K562 (cell line): ENCODE results near the gene RARRES1. TPM values are rescaled to one million over a fixed set of nuclear protein-coding genes. Genes with fewer than 3 reads are reported as not detected.

Source experiments
- ATAC-seq: fragments of 200-7000 bp; cut with Tn5 transposase; 3 replicates; pipeline ENCODE4 v1.9.1; 2020; ENCODE audit warnings: moderate library complexity
- BruUV-seq: library from RNA; stranded (reverse); fragments of 400-500 nt; replicated peaks from 2 replicates; lab custom pipeline; 2021; lab: Mats Ljungman, UMichigan
- CTCF ChIA-PET: fragments of 300-600 bp; formaldehyde crosslinking; extraction: SDS; loops from one replicate; lab custom pipeline; 2021; ENCODE audit warnings: low intra/inter-chr PET ratio; lab: Yijun Ruan, JAX
- POLR2A ChIA-PET: fragments of 300-600, 350-650 bp; sonication (Branson Sonifier 250); formaldehyde crosslinking; extraction: SDS; loops from one replicate; lab custom pipeline; 2021; ENCODE audit warnings: antibody characterized with exemption, inconsistent platforms; lab: Yijun Ruan, JAX
- DNase-seq, 4 experiments: peaks; one replicate each; pipeline versions ENCODE4 v3.0.0 to v3.0.0-alpha.2; 2011 to 2018; ENCODE audit warnings: low spot score in 3 of 4, mixed read lengths in 3 of 4; ENCODE audit errors: extremely low read depth in 1 of 4
- FAIRE-seq: peaks from 2 replicates; lab custom pipeline; 2011; peaks lifted over from hg19 to GRCh38; lab: Jason Lieb, UNC
- H2AFZ ChIP-seq: 2 replicates; pipeline ENCODE4 v1.6.0; 2011; ENCODE audit warnings: low read depth, low read length, control low read depth, inconsistent platforms
- H3K27ac ChIP-seq: fragments of 200-600 bp; 3 replicates; pipeline ENCODE4 v1.8.0; 2011; ENCODE audit warnings: low read depth, mild to moderate bottlenecking, control low read depth, inconsistent platforms, low read length, moderate library complexity, mixed read lengths; ENCODE audit errors: extremely low read depth
- H3K27me3 ChIP-seq, 2 experiments: fragments of 300-600 bp in 1 of 2; 2 replicates in 1 of 2; 3 replicates in 1 of 2; pipeline versions ENCODE4 v1.6.0 to v1.8.0; 2011; ENCODE audit warnings: inconsistent platforms in 2 of 2, low read length in 2 of 2, mild to moderate bottlenecking in 1 of 2, mixed read lengths in 1 of 2, moderate library complexity in 1 of 2; ENCODE audit not compliant: control insufficient read depth in 2 of 2, insufficient read depth in 2 of 2
- H3K36me3 ChIP-seq: fragments of 300-600 bp; 3 replicates; pipeline ENCODE4 v1.8.0; 2011; ENCODE audit warnings: mild to moderate bottlenecking, low read length, inconsistent platforms; ENCODE audit not compliant: control insufficient read depth, insufficient read depth
- H3K4me1 ChIP-seq, 2 experiments: fragments of 200-600 bp in 1 of 2; replicated peaks in 1 of 2; 2 replicates in 1 of 2; 3 replicates in 1 of 2; pipeline versions ENCODE4 v1.5.1 to v1.8.0; 2011; ENCODE audit warnings: inconsistent platforms in 2 of 2, low read length in 2 of 2, mild to moderate bottlenecking in 1 of 2, mixed read lengths in 1 of 2, moderate library complexity in 1 of 2; ENCODE audit not compliant: control insufficient read depth in 2 of 2, insufficient read depth in 2 of 2
- H3K4me2 ChIP-seq: 2 replicates; pipeline ENCODE4 v1.6.1; 2011; ENCODE audit warnings: low read length, control low read depth, inconsistent platforms, mixed read lengths; ENCODE audit not compliant: insufficient read depth
- H3K4me3 ChIP-seq: fragments of 200-600 bp; sonication (generic), shearing (Covaris generic); 2 replicates; pipeline ENCODE4 v1.5.1; 2016; ENCODE audit warnings: control low read depth, inconsistent platforms
- H3K79me2 ChIP-seq: fragments of 200-600 bp; 3 replicates; pipeline ENCODE4 v1.8.0; 2011; ENCODE audit warnings: low read length, inconsistent platforms; ENCODE audit not compliant: control insufficient read depth, insufficient read depth
- H3K9ac ChIP-seq, 2 experiments: 2 replicates each; pipeline versions ENCODE4 v1.6.0 to v1.6.1; 2011; ENCODE audit warnings: low read depth in 2 of 2, low read length in 2 of 2, control low read depth in 1 of 2, inconsistent platforms in 1 of 2, mild to moderate bottlenecking in 1 of 2, mixed read lengths in 1 of 2; ENCODE audit not compliant: insufficient read depth in 1 of 2
- H3K9me1 ChIP-seq: one replicate; pipeline ENCODE4 v1.6.0; 2011; ENCODE audit warnings: inconsistent platforms, mild to moderate bottlenecking, low read length, moderate library complexity; ENCODE audit not compliant: control insufficient read depth, insufficient read depth
- H3K9me3 ChIP-seq: replicated peaks from 2 replicates; pipeline ENCODE4 v1.5.1; 2011; ENCODE audit warnings: low read depth, low read length, inconsistent platforms; ENCODE audit not compliant: control insufficient read depth, insufficient read depth
- H4K20me1 ChIP-seq: replicated peaks from 2 replicates; pipeline ENCODE4 v1.6.1; 2011; ENCODE audit warnings: low read length, inconsistent platforms, mixed read lengths; ENCODE audit not compliant: control insufficient read depth, insufficient read depth
- BRD9 ChIP-seq: fragments of 450-650 bp; IDR thresholded peaks from 2 replicates; pipeline ENCODE4 v1.6.1; 2018; ENCODE audit warnings: low read depth; ENCODE audit not compliant: partially characterized antibody
- FOXA1 ChIP-seq: fragments of 450-650 bp; IDR thresholded peaks from 2 replicates; pipeline ENCODE4 v1.6.1; 2016; ENCODE audit warnings: mild to moderate bottlenecking, borderline replicate concordance
- FOXP1 ChIP-seq: sonication (generic); formaldehyde crosslinking; IDR thresholded peaks from 2 replicates; pipeline ENCODE4 v1.8.0; 2022; ENCODE audit warnings: mild to moderate bottlenecking, missing genetic modification reagents
- GABPB2 ChIP-seq: fragments of 250-450 bp; sonication (Bioruptor Pico); conservative IDR thresholded peaks from 2 replicates; pipeline ENCODE4 v1.5.1; 2021; ENCODE audit warnings: mild to moderate bottlenecking
- HDGF ChIP-seq: fragments of 450-650 bp; IDR thresholded peaks from 2 replicates; pipeline ENCODE4 v1.6.1; 2016
- MBD2 ChIP-seq: sonication (generic); IDR thresholded peaks from 2 replicates; pipeline ENCODE4 v1.6.1; 2016; ENCODE audit warnings: low read depth, borderline replicate concordance
- NELFE ChIP-seq: IDR thresholded peaks from 2 replicates; pipeline ENCODE4 v1.6.1; 2011; ENCODE audit warnings: mild to moderate bottlenecking; ENCODE audit not compliant: insufficient read depth, insufficient read length
- NFIC ChIP-seq: fragments of 450-650 bp; IDR thresholded peaks from 2 replicates; pipeline ENCODE4 v1.6.1; 2017; ENCODE audit warnings: mild to moderate bottlenecking, inconsistent platforms
- NUFIP1 ChIP-seq: fragments of 450-650 bp; IDR thresholded peaks from 2 replicates; pipeline ENCODE4 v1.6.1; 2018; ENCODE audit not compliant: partially characterized antibody
- POLR2AphosphoS2 ChIP-seq: IDR thresholded peaks from 2 replicates; pipeline ENCODE4 v1.6.1; 2012; ENCODE audit warnings: low read length, improper control_type of control experiment
- SMAD4 ChIP-seq: fragments of 250-450 bp; sonication (Bioruptor Pico); conservative IDR thresholded peaks from 2 replicates; pipeline ENCODE4 v1.8.0; 2021; ENCODE audit warnings: inconsistent platforms, mild to moderate bottlenecking, moderate library complexity
- ZNF134 ChIP-seq: fragments of 250-450 bp; sonication (Bioruptor Pico); conservative IDR thresholded peaks from 2 replicates; pipeline ENCODE4 v1.4.0; 2020
- ZNF24 ChIP-seq: fragments of 450-650 bp; IDR thresholded peaks from 2 replicates; pipeline ENCODE4 v1.6.1; 2016
- WGBS: fragments of 100-300 bp; shearing (Covaris generic); methylation state at CpG from one replicate; pipeline ENCODE4 v1.1.6; 2016; ENCODE audit warnings: low coverage, mixed read lengths; ENCODE audit not compliant: insufficient coverage; ENCODE audit errors: missing lambda C conversion rate; 5-methylcytosine and 5-hydroxymethylcytosine counted together
- in situ Hi-C: fragments of 300-500 bp; cut with MboI; formaldehyde crosslinking; loops from 4 replicates; pipeline ENCODE4 v1.15.0; 2018; ENCODE audit warnings: inconsistent platforms, mixed read lengths
- intact Hi-C: fragments of 100-400 bp; cut with micrococcal nuclease; formaldehyde crosslinking; loops from 2 replicates; pipeline ENCODE4 v1.14.2; 2022
- polyA plus RNA-seq, 8 experiments: library from polyadenylated mRNA; depleted of rRNA in 4 of 8; stranded (reverse) in 5 of 8; unstranded in 3 of 8; fragments of >200 nt; fragmentation: Nextera tagmentation in 2 of 8; fragmentation: Illumina TruSeq in 1 of 8; extraction: Ambion mirVana in 2 of 8; extraction: Trizol in 1 of 8; gene quantifications; 2 replicates each; pipeline versions ENCODE4 v1.2.1 to v1.2.3, GENCODE V29; 2011 to 2014; ENCODE audit warnings: inconsistent platforms in 1 of 8, missing spikeins in 1 of 8
- total RNA-seq, 7 experiments: library from RNA; depleted of rRNA in 6 of 7; stranded (reverse); fragments of >200 nt in 6 of 7; fragmentation: Illumina TruSeq in 2 of 7; extraction: Trizol in 2 of 7; gene quantifications; 2 replicates each; pipeline versions ENCODE4 v1.2.1 to v1.2.3, GENCODE V29; 2011 to 2021; ENCODE audit warnings: low replicate concordance in 1 of 7
- TF ChIP-seq, protein P1 (sequence below): fragments of 450-650 bp; formaldehyde crosslinking; IDR thresholded peaks from 2 replicates; pipeline ENCODE4 v1.4.0; 2022; ENCODE audit warnings: mild to moderate bottlenecking, moderate library complexity
- TF ChIP-seq, protein P2 (sequence below): fragments of 250-450 bp; sonication (Bioruptor Pico); IDR thresholded peaks from 2 replicates; pipeline ENCODE4 v1.8.0; 2022; ENCODE audit warnings: moderate library complexity, mild to moderate bottlenecking, inconsistent platforms
- TF ChIP-seq, protein P3 (sequence below): fragments of 250-450 bp; sonication (Bioruptor Pico); IDR thresholded peaks from 2 replicates; pipeline ENCODE4 v1.8.0; 2022; ENCODE audit warnings: inconsistent platforms
- TF ChIP-seq, protein P4 (sequence below): sonication (generic); formaldehyde crosslinking; IDR thresholded peaks from 2 replicates; pipeline ENCODE4 v1.5.0; 2020; ENCODE audit warnings: missing genetic modification reagents
- TF ChIP-seq, protein P5 (sequence below): IDR thresholded peaks from 2 replicates; pipeline ENCODE4 v1.6.1; 2014; ENCODE audit warnings: antibody characterized with exemption

RARRES1 gene
- total and polyA plus RNA-seq, 9 of the 15 experiments (the other 6 are each of a cell fraction or from before 2014, with no cell fraction given): not detected

DNA sequence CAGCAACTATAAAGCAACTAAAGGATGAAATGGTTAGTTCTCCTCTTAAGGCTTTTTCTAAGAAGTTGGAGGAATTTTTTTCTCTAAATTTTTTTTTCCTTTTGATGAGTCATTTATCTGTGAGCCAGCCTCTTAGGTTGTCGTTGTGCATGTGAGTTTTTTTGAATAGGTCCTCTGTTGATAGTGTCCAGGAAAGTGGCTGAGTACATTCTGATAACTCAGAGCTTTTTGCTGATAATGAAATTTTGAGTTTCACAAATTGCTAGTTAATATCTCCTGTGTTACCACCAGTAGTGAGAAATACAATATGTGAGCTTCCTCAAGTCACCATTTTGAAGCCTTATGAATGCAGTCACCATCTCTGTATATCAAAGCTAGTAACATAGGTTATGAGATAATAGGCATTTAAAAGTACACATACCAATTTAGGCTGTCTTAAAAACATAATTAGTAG lies 52.7 kb downstream of the RARRES1 start:
- WGBS: 0% methylated on average over 1 of the region's 1 CpG
- TF ChIP-seq FOXA1: peak; percentile 81
- TF ChIP-seq, protein P1, sequence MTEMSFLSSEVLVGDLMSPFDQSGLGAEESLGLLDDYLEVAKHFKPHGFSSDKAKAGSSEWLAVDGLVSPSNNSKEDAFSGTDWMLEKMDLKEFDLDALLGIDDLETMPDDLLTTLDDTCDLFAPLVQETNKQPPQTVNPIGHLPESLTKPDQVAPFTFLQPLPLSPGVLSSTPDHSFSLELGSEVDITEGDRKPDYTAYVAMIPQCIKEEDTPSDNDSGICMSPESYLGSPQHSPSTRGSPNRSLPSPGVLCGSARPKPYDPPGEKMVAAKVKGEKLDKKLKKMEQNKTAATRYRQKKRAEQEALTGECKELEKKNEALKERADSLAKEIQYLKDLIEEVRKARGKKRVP (CRISPR knock-in tag): peak; percentile 47; the same call in 1 of the 2 replicates
- TF ChIP-seq, protein P2, sequence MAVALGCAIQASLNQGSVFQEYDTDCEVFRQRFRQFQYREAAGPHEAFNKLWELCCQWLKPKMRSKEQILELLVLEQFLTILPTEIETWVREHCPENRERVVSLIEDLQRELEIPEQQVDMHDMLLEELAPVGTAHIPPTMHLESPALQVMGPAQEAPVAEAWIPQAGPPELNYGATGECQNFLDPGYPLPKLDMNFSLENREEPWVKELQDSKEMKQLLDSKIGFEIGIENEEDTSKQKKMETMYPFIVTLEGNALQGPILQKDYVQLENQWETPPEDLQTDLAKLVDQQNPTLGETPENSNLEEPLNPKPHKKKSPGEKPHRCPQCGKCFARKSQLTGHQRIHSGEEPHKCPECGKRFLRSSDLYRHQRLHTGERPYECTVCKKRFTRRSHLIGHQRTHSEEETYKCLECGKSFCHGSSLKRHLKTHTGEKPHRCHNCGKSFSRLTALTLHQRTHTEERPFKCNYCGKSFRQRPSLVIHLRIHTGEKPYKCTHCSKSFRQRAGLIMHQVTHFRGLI (CRISPR knock-in tag): no peak
- TF ChIP-seq ZNF134: no peak
- no peak for TF ChIP-seq GABPB2
- TF ChIP-seq MBD2: no peak
- no peak for TF ChIP-seq SMAD4 (CRISPR knock-in tag)
- no peak for TF ChIP-seq POLR2AphosphoS2
- TF ChIP-seq, protein P3, sequence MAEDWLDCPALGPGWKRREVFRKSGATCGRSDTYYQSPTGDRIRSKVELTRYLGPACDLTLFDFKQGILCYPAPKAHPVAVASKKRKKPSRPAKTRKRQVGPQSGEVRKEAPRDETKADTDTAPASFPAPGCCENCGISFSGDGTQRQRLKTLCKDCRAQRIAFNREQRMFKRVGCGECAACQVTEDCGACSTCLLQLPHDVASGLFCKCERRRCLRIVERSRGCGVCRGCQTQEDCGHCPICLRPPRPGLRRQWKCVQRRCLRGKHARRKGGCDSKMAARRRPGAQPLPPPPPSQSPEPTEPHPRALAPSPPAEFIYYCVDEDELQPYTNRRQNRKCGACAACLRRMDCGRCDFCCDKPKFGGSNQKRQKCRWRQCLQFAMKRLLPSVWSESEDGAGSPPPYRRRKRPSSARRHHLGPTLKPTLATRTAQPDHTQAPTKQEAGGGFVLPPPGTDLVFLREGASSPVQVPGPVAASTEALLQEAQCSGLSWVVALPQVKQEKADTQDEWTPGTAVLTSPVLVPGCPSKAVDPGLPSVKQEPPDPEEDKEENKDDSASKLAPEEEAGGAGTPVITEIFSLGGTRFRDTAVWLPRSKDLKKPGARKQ (CRISPR knock-in tag): no peak
- peak; percentile 80 for TF ChIP-seq NFIC
- TF ChIP-seq NELFE: no peak
- TF ChIP-seq ZNF24: no peak
- TF ChIP-seq, protein P4, sequence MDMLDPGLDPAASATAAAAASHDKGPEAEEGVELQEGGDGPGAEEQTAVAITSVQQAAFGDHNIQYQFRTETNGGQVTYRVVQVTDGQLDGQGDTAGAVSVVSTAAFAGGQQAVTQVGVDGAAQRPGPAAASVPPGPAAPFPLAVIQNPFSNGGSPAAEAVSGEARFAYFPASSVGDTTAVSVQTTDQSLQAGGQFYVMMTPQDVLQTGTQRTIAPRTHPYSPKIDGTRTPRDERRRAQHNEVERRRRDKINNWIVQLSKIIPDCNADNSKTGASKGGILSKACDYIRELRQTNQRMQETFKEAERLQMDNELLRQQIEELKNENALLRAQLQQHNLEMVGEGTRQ (CRISPR knock-in tag): no peak
- no peak for TF ChIP-seq HDGF
- no peak for TF ChIP-seq NUFIP1
- TF ChIP-seq, protein P5, sequence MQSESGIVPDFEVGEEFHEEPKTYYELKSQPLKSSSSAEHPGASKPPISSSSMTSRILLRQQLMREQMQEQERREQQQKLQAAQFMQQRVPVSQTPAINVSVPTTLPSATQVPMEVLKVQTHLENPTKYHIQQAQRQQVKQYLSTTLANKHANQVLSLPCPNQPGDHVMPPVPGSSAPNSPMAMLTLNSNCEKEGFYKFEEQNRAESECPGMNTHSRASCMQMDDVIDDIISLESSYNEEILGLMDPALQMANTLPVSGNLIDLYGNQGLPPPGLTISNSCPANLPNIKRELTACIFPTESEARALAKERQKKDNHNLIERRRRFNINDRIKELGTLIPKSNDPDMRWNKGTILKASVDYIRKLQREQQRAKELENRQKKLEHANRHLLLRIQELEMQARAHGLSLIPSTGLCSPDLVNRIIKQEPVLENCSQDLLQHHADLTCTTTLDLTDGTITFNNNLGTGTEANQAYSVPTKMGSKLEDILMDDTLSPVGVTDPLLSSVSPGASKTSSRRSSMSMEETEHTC: no peak
- no peak for TF ChIP-seq FOXP1
- peak; percentile 93 for TF ChIP-seq BRD9

More for the DNA sequence above, 52.7 kb downstream of the RARRES1 start:
- POLR2A ChIA-PET: interaction anchor here (0.7 to 1.7 kb wide), 5 partner anchors 12 to 98 kb away, joined by 3 to 7 read pairs (median 3); no protein-coding TSS in a partner anchor
- in situ Hi-C loops: no loop called here
- Histone ChIP-seq H3K4me3 (no peak overlapping the region), H3K9me3 (no peaks in the 10 kb centered on the region), H3K9ac (peak overlapping the region in 1 of 2 experiments; percentile 40; a peak in 2 of 4 replicates), H3K4me2 (peak overlapping the region; percentile 47; the same call in 1 of the 2 replicates), H3K36me3 (peaks cover 70% of the 10 kb centered on the region), H3K27me3 (no peaks in the 10 kb centered on the region), H4K20me1 (no peaks in the 10 kb centered on the region), H2AFZ (peak overlapping the region; percentile 58), H3K9me1 (no peaks in the 10 kb centered on the region), H3K4me1 (peaks cover 11 to 38% of the 10 kb centered on the region in 2 experiments), H3K79me2 (peaks cover 23% of the 10 kb centered on the region), H3K27ac (peak overlapping the region; percentile 85)
- no TSS peak for BruUV-seq
- peak; percentile 31 to 85 (median 54) for DNase-seq
- intact Hi-C loops: loop anchor here (5.0 kb wide), 2 partner anchors 43 to 113 kb away; no protein-coding TSS in a partner anchor
- CTCF ChIA-PET: no interaction called here
- FAIRE-seq: peak; percentile 81
- peak; percentile 92 for ATAC-seq
